ENCODE measurements around the gene TDP2.

Gene TDP2

DNA sequence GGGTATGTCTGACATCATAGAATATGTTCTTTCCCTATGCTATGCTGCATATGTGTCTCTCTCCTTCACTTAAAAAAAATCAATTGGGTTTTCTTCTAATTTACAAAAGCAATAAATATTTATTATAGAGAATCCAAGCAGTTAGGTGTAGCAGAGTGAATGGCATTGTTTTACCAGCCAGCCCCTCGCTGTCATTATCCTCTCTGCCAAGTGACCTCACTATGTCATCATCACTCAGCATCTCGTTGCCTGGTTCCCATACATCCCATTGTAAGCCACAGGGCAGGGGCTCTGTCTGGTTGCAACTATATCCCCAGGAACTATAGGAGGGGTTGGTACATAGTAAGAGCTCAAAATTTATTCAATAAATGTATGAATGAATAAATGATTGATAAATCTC lies 52.1 kb downstream of the TDP2 start:
- no peaks in the 10 kb centered on the region for H3K27me3 ChIP-seq (ENCODE audit: insufficient read depth, low read depth)
- TF ChIP-seq, protein P1, sequence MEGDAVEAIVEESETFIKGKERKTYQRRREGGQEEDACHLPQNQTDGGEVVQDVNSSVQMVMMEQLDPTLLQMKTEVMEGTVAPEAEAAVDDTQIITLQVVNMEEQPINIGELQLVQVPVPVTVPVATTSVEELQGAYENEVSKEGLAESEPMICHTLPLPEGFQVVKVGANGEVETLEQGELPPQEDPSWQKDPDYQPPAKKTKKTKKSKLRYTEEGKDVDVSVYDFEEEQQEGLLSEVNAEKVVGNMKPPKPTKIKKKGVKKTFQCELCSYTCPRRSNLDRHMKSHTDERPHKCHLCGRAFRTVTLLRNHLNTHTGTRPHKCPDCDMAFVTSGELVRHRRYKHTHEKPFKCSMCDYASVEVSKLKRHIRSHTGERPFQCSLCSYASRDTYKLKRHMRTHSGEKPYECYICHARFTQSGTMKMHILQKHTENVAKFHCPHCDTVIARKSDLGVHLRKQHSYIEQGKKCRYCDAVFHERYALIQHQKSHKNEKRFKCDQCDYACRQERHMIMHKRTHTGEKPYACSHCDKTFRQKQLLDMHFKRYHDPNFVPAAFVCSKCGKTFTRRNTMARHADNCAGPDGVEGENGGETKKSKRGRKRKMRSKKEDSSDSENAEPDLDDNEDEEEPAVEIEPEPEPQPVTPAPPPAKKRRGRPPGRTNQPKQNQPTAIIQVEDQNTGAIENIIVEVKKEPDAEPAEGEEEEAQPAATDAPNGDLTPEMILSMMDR (conservative IDR thresholded peaks at IDR 0.05; ENCODE audit: low read depth, low read length), result no peak
- H3K4me1 ChIP-seq (ENCODE audit: low read depth, poor library complexity, severe bottlenecking), result no peaks in the 10 kb centered on the region
- H3K9ac ChIP-seq, result no peak overlapping the region
- no peak overlapping the region for H3K4me3 ChIP-seq (IDR thresholded peaks at IDR 0.05; ENCODE audit: insufficient read depth, low read depth, low read length)
- no peaks in the 10 kb centered on the region for H3K36me3 ChIP-seq (ENCODE audit: insufficient read depth)
- no peak overlapping the region for H3K4me2 ChIP-seq
- no peak overlapping the region for H3K27ac ChIP-seq
- H3K79me2 ChIP-seq (ENCODE audit: insufficient read depth, low read depth), result no peaks in the 10 kb centered on the region
- no peak overlapping the region for H2AFZ ChIP-seq (ENCODE audit: low read depth)
- H4K20me1 ChIP-seq (ENCODE audit: insufficient read depth), result no peaks in the 10 kb centered on the region

DNA sequence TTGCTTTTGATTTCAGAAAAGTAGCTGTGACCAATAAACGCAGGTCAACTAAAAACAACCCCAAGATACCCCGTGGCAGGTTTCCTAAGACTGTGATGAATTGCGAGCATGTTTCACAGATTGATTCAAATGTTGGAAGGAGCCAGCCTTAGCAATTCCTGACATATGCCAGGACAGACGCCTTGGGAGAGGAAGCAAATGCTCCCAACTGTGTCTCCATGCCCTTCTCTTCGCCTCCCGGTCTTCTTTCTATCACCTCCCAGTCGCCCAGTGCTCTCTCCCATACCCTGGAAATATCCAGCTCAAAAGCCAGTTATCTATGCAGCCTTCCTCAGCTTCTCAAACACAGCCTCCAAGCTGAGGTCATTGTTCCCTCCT lies 52.7 kb downstream of the TDP2 start:
- Histone ChIP-seq H3K4me1 (ENCODE audit: low read depth, poor library complexity, severe bottlenecking) (no peaks in the 10 kb centered on the region), H3K27me3 (ENCODE audit: insufficient read depth, low read depth) (no peaks in the 10 kb centered on the region), H2AFZ (ENCODE audit: low read depth) (no peak overlapping the region)

DNA sequence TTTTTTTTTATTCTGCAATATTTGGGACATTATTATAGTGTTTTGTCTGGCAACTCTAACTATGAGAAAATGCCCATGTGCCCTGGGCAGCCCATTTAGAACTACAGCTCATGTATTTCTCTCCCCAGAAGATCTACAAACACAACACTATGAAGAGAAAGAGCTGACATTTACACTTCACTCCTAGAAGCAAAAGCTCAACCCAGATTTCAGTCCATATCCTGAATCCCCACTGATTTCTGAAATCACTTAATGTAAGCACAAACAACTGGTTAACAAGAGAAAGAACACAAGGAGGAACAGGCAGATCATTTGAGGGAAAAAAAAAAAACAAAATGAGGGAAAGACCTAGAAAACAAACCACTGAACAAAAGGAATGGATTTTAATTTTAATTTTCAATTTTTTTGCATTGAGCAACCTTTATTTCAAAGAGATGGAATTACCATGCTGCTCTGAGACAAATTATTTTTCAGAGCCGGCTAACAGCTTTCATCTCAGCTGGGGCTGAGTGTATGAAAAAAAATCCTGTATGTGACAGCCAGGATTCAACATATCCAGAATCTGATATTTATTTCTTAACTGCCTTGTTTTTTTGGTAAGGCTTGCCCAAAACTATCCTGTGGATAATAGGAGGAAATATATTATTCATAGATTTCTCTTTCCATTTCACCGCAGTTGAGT lies 53.2 kb downstream of the TDP2 start:
- no peak overlapping the region for H2AFZ ChIP-seq (ENCODE audit: low read depth)
- H3K27ac ChIP-seq, result no peak overlapping the region
- TF ChIP-seq, protein P1 (conservative IDR thresholded peaks at IDR 0.05; ENCODE audit: low read depth, low read length), result no peak
- no peak overlapping the region for H3K4me2 ChIP-seq
- no peak overlapping the region for H3K9ac ChIP-seq
- no peaks in the 10 kb centered on the region for H3K79me2 ChIP-seq (ENCODE audit: insufficient read depth, low read depth)
- H3K27me3 ChIP-seq (ENCODE audit: insufficient read depth, low read depth), result no peaks in the 10 kb centered on the region
- H3K36me3 ChIP-seq (ENCODE audit: insufficient read depth), result no peaks in the 10 kb centered on the region
- no peak overlapping the region for H3K4me3 ChIP-seq (IDR thresholded peaks at IDR 0.05; ENCODE audit: insufficient read depth, low read depth, low read length)
- no peaks in the 10 kb centered on the region for H3K4me1 ChIP-seq (ENCODE audit: low read depth, poor library complexity, severe bottlenecking)
- H4K20me1 ChIP-seq (ENCODE audit: insufficient read depth), result no peaks in the 10 kb centered on the region

More for the DNA sequence above, 52.7 kb downstream of the TDP2 start:
- TF ChIP-seq, protein P1 (conservative IDR thresholded peaks at IDR 0.05; ENCODE audit: low read depth, low read length), result no peak
- Histone ChIP-seq H3K4me3 (IDR thresholded peaks at IDR 0.05; ENCODE audit: insufficient read depth, low read depth, low read length) (no peak overlapping the region), H3K36me3 (ENCODE audit: insufficient read depth) (no peaks in the 10 kb centered on the region), H4K20me1 (ENCODE audit: insufficient read depth) (no peaks in the 10 kb centered on the region), H3K79me2 (ENCODE audit: insufficient read depth, low read depth) (no peaks in the 10 kb centered on the region), H3K9ac (no peak overlapping the region), H3K27ac (no peak overlapping the region), H3K4me2 (no peak overlapping the region)

DNA sequence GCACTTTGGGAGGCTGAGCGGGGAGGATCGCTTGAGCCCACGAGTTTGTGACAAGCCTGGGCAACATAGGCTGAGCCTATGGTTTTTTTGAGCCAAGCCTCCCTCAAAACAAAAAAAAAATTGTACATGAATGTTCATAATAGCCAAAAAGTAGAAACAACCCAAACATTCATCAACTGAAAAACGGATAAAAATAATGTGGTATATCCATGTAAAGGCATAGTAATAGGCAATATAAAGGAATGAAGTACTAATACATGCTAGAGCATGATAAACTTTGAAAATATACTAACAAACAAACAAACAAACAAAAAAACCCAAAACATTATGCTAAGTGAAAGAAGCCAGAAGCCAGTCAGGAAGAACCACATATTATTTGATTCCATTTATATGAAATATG lies 56.0 kb downstream of the TDP2 start:
- Histone ChIP-seq H3K36me3 (ENCODE audit: insufficient read depth) (no peaks in the 10 kb centered on the region), H3K27me3 (ENCODE audit: insufficient read depth, low read depth) (no peaks in the 10 kb centered on the region), H3K79me2 (ENCODE audit: insufficient read depth, low read depth) (no peaks in the 10 kb centered on the region), H3K9ac (no peak overlapping the region), H3K4me1 (ENCODE audit: low read depth, poor library complexity, severe bottlenecking) (no peaks in the 10 kb centered on the region), H3K4me2 (no peak overlapping the region), H3K4me3 (IDR thresholded peaks at IDR 0.05; ENCODE audit: insufficient read depth, low read depth, low read length) (no peak overlapping the region), H4K20me1 (ENCODE audit: insufficient read depth) (no peaks in the 10 kb centered on the region), H3K27ac (no peak overlapping the region), H2AFZ (ENCODE audit: low read depth) (no peak overlapping the region)
- TF ChIP-seq, protein P1 (conservative IDR thresholded peaks at IDR 0.05; ENCODE audit: low read depth, low read length), result no peak
